GM12873 (cell line): ENCODE data around the gene LIMS2.

Source experiments
- CTCF ChIP-seq: IDR thresholded peaks from 2 replicates; pipeline ENCODE4 v1.5.1; 2012; ENCODE audit warnings: low read depth, mild to moderate bottlenecking, moderate library complexity, low read length, control low read depth; ENCODE audit not compliant: insufficient read depth; ENCODE audit errors: missing control alignments

The LIMS2 gene

GRCh38 chr2:127672341-127673224, 2.7 kb downstream of the LIMS2 start:
- no peak for TF ChIP-seq CTCF

- TF ChIP-seq CTCF, result no peak
Measured at GRCh38 chr2:127671557-127672302, 3.6 kb downstream of the LIMS2 start.

GRCh38 chr2:127670957-127671290, 4.4 kb downstream of the LIMS2 start:
- no peak for TF ChIP-seq CTCF

- no peak for TF ChIP-seq CTCF
Measured at GRCh38 chr2:127670055-127670956, 5.0 kb downstream of the LIMS2 start.

GRCh38 chr2:127669056-127669455, 6.3 kb downstream of the LIMS2 start:
- no peak for TF ChIP-seq CTCF

GRCh38 chr2:127665267-127665893, 9.9 kb downstream of the LIMS2 start:
- TF ChIP-seq CTCF, result no peak
